ENCODE results near the gene PCED1B.

DNA sequence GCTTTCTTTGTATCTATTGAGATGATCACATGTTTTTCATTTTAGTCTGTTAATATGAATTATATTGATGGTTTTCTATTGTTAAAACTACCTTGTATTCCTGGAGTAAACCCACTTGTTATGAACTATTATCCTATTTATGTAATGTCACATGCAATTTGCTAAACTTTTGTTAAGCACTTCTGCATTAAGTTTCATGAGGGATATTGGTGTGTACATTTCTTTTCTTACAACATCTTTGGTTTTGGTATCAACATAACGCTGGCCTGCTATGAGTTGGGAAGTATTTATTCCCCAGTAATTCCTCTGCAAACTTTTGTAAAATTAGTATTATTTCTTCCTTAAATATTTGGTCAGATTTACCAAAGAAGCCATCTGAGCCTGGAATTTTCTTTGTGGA is 46.8 kb downstream of the PCED1B start:
- TF ChIP-seq, protein P1, sequence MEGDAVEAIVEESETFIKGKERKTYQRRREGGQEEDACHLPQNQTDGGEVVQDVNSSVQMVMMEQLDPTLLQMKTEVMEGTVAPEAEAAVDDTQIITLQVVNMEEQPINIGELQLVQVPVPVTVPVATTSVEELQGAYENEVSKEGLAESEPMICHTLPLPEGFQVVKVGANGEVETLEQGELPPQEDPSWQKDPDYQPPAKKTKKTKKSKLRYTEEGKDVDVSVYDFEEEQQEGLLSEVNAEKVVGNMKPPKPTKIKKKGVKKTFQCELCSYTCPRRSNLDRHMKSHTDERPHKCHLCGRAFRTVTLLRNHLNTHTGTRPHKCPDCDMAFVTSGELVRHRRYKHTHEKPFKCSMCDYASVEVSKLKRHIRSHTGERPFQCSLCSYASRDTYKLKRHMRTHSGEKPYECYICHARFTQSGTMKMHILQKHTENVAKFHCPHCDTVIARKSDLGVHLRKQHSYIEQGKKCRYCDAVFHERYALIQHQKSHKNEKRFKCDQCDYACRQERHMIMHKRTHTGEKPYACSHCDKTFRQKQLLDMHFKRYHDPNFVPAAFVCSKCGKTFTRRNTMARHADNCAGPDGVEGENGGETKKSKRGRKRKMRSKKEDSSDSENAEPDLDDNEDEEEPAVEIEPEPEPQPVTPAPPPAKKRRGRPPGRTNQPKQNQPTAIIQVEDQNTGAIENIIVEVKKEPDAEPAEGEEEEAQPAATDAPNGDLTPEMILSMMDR (IDR thresholded peaks at IDR 0.05): no peak
- TF ChIP-seq EP300 (IDR thresholded peaks at IDR 0.05) (no peak), POLR2A (IDR thresholded peaks at IDR 0.05) (no peak), POLR2AphosphoS5 (IDR thresholded peaks at IDR 0.05) (no peak)

Data from upper lobe of left lung (tissue), 4 donors.